ENCODE data around the gene DCTN1.

DCTN1 gene

GRCh38 chr2:74364533-74365505 lies 15.3 kb downstream of the DCTN1 start:
- no peak overlapping the region for H3K4me3 ChIP-seq (ENCODE audit: low read depth, low read length)
- no peak for TF ChIP-seq CTCF (IDR thresholded peaks at IDR 0.05; ENCODE audit: control insufficient read depth, extremely low read depth, insufficient read depth)
- no peak for DNase-seq (ENCODE audit: low read depth)

DNA sequence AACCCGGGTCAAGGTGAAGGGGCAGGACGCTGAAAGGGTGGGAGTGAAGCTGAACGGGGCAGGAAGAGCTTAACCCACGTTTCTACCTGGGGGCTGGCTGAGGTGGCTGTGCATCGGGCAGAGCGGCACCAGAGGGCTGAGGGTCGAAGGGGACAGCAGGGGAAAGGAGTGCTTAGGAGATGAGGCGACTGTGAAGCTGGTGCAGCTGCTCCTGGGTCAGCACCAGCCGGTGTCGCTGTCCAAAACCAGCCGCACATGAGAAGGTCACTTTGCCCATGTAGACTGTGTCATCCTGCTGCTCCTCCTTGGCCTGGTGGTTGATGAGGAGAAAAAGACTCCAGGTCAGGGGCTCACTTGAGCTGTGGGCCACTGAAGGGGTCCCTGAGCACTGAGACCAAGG lies 18.8 kb downstream of the DCTN1 start:
- no peak for TF ChIP-seq CTCF (IDR thresholded peaks at IDR 0.05; ENCODE audit: control insufficient read depth, extremely low read depth, insufficient read depth)
- no peak overlapping the region for H3K4me3 ChIP-seq (ENCODE audit: low read depth, low read length)

DNA sequence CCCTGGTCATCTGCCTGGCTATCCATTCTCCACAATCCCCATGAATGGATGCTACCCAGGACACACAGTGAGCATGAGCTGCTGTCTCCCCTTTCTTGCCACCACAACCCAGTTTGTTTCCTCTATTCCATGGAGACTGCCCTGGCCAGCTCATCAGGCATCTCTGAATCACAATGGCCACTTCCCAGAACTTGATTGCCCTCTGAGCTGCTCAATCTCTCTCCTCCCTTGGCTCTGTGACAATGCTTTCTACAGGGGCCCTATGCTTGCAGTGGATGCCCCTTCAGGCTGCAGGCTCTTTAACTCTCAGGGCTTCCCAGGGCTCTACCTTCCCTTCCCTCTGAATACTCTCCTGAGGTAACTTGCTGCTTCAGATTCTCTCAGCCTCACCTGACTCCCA lies 22.5 kb downstream of the DCTN1 start:
- no peak for DNase-seq (ENCODE audit: low read depth)
- H3K4me3 ChIP-seq (ENCODE audit: low read depth, low read length) = no peak overlapping the region
- TF ChIP-seq CTCF (IDR thresholded peaks at IDR 0.05; ENCODE audit: control insufficient read depth, extremely low read depth, insufficient read depth) = no peak

More for the DNA sequence above, 18.8 kb downstream of the DCTN1 start:
- no peak for DNase-seq (ENCODE audit: low read depth)

DNA sequence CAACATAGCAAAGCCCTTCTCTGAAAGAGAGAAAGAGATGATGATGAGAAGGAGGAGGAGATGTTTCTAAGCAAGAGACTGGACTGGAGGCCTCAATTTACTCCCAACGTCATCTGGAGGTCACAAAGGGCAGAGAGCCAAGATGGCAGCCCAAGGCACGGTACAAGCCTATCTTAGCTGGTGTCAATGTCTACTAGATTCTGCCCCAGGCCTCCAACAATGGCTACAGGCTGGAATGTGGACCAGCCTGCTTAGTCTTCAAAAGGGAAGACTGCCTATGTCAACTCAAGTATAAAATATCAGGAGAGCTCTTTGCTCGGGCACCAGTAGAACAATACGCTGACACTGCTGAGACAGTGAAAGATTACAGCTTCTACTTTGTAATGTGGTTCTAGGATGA lies 30.2 kb downstream of the DCTN1 start:
- DNase-seq (ENCODE audit: low read depth) = no peak
- TF ChIP-seq CTCF (IDR thresholded peaks at IDR 0.05; ENCODE audit: control insufficient read depth, extremely low read depth, insufficient read depth) = no peak

DNA sequence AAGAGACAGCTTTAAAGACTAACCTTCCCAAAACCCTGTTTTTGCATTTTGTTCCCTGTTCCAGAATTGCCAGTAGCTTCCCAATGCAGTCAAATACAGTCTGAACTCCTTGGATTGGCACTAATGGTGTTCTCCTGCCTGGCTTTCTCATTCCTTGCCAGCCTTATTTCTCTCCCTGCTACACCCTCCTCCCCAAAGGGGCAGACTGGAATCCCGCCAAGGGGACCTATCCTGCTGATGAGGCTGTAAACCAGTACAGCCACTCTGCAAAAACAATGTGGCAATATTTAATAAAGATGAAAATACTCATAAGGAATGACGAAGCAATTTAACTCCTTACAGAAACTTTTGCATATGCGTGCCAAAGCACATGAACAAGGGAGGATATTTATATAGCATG lies 32.4 kb downstream of the DCTN1 start:
- DNase-seq (ENCODE audit: low read depth) = no peak
- no peak overlapping the region for H3K4me3 ChIP-seq (ENCODE audit: low read depth, low read length)
- TF ChIP-seq CTCF (IDR thresholded peaks at IDR 0.05; ENCODE audit: control insufficient read depth, extremely low read depth, insufficient read depth) = no peak

More for the DNA sequence above, 30.2 kb downstream of the DCTN1 start:
- no peak overlapping the region for H3K4me3 ChIP-seq (ENCODE audit: low read depth, low read length)

DNA sequence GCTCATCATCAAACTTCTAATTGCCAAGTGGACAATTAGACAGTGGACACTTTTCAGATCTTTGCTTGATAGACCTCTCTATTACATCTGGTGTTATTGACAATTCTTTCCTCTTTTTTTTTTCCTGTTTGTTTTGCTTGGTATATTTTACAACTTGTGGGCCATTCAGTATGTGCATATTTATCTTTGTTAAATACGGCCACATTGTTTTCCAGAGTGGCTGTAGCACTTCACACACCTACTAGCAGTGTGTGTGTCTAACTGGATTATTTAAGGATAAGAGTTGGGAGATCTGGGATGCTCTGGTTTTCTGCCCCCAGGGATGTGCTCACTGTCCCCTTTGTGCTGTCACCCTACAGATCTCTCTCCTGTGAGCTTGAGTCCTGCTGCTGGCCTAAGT lies 32.8 kb downstream of the DCTN1 start:
- DNase-seq (ENCODE audit: low read depth) = no peak
- no peak overlapping the region for H3K4me3 ChIP-seq (ENCODE audit: low read depth, low read length)
- TF ChIP-seq CTCF (IDR thresholded peaks at IDR 0.05; ENCODE audit: control insufficient read depth, extremely low read depth, insufficient read depth) = no peak

Data from LNCaP clone FGC (cell line).